ENCODE results near the gene CROCC. TPM values are rescaled to one million over a fixed set of nuclear protein-coding genes. Genes with fewer than 3 reads are reported as not detected.

The CROCC gene
- total RNA-seq, 1 donor from 2014 or later, result 34.5 TPM

DNA sequence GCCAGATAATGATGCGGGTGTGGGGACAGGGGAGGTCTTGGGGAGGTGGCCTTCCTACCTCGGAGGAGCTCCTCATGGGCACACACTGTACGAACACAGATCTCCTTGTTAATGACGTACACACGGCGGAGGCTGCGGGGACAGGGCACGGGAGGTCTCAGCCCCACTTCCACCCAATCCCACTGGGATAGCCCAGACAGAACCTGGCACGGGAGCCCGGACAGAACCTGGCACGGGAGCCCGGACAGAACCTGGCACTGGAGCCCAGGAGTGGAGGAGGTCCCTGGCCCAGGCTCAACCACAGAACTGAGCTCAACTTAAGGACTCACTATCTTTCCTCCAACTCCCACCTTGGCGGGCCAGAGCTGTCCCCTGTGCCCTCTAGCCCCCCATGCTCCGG lies 53.5 kb downstream of the CROCC start:
- H3K27ac Mint-ChIP-seq (ENCODE audit: unreplicated experiment), result no peak overlapping the region
- TF ChIP-seq, protein P1, sequence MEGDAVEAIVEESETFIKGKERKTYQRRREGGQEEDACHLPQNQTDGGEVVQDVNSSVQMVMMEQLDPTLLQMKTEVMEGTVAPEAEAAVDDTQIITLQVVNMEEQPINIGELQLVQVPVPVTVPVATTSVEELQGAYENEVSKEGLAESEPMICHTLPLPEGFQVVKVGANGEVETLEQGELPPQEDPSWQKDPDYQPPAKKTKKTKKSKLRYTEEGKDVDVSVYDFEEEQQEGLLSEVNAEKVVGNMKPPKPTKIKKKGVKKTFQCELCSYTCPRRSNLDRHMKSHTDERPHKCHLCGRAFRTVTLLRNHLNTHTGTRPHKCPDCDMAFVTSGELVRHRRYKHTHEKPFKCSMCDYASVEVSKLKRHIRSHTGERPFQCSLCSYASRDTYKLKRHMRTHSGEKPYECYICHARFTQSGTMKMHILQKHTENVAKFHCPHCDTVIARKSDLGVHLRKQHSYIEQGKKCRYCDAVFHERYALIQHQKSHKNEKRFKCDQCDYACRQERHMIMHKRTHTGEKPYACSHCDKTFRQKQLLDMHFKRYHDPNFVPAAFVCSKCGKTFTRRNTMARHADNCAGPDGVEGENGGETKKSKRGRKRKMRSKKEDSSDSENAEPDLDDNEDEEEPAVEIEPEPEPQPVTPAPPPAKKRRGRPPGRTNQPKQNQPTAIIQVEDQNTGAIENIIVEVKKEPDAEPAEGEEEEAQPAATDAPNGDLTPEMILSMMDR (IDR thresholded peaks at IDR 0.05), result no peak
- H3K36me3 Mint-ChIP-seq (ENCODE audit: unreplicated experiment), result peaks cover 2% of the 10 kb centered on the region
- no peak for DNase-seq (ENCODE audit: extremely low spot score, unreplicated experiment)
- no peaks in the 10 kb centered on the region for H3K27me3 Mint-ChIP-seq (ENCODE audit: unreplicated experiment)
- no peak overlapping the region for H3K4me3 Mint-ChIP-seq (ENCODE audit: unreplicated experiment)
- H3K4me1 Mint-ChIP-seq (ENCODE audit: unreplicated experiment), result peaks cover 44% of the 10 kb centered on the region
- H3K9me3 Mint-ChIP-seq (ENCODE audit: unreplicated experiment), result no peaks in the 10 kb centered on the region

DNA sequence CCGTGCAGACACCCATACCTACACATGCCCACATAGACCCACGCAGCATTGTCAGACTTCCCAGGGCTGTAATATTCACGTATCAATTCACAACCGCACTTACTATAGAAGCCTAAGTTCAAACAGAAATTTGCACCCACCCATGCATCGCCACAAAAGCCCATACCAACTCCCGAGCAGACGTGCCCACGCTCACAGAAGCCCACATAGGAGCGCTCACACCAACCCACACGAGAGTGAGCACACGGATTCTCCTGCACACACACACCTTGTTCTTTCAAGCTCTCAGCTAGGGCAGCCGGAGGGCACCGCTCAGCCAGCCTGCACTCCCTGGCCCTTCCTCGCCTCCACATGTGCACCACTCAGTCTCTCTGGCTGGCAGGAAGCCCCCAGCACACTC lies 54.1 kb downstream of the CROCC start:
- H3K4me1 Mint-ChIP-seq (ENCODE audit: unreplicated experiment), result peaks cover 47% of the 10 kb centered on the region
- no peak overlapping the region for H3K4me3 Mint-ChIP-seq (ENCODE audit: unreplicated experiment)
- DNase-seq (ENCODE audit: extremely low spot score, unreplicated experiment), result no peak
- H3K27me3 Mint-ChIP-seq (ENCODE audit: unreplicated experiment), result no peaks in the 10 kb centered on the region
- H3K9me3 Mint-ChIP-seq (ENCODE audit: unreplicated experiment), result no peaks in the 10 kb centered on the region
- H3K36me3 Mint-ChIP-seq (ENCODE audit: unreplicated experiment), result peaks cover 2% of the 10 kb centered on the region
- H3K27ac Mint-ChIP-seq (ENCODE audit: unreplicated experiment), result no peak overlapping the region
- TF ChIP-seq, protein P1 (IDR thresholded peaks at IDR 0.05), result no peak

DNA sequence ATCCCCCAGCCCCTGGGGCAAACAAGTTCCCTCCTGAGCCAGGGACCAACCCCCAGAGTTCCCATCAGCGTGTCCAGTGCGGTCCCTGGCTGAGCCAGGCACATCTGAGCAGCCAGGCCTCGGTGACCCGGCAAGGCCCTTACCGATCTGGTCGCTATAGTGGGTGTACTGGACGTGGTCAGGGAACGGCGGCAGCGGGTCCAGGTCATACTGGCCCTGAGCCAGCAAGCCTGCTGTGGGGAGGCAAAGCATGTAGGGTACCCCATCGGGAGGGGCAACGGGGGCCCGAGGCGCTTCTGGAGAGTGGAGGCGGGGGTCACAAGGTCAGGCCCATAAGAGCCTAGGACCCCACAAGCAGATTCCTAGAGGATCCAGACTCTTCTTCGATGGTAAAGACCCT lies 55.2 kb downstream of the CROCC start:
- TF ChIP-seq, protein P1 (IDR thresholded peaks at IDR 0.05), result no peak
- no peaks in the 10 kb centered on the region for H3K9me3 Mint-ChIP-seq (ENCODE audit: unreplicated experiment)
- DNase-seq (ENCODE audit: extremely low spot score, unreplicated experiment), result no peak
- H3K27me3 Mint-ChIP-seq (ENCODE audit: unreplicated experiment), result no peaks in the 10 kb centered on the region
- peaks cover 52% of the 10 kb centered on the region for H3K4me1 Mint-ChIP-seq (ENCODE audit: unreplicated experiment)
- H3K36me3 Mint-ChIP-seq (ENCODE audit: unreplicated experiment), result peaks cover 2% of the 10 kb centered on the region
- no peak overlapping the region for H3K4me3 Mint-ChIP-seq (ENCODE audit: unreplicated experiment)
- H3K27ac Mint-ChIP-seq (ENCODE audit: unreplicated experiment), result no peak overlapping the region

DNA sequence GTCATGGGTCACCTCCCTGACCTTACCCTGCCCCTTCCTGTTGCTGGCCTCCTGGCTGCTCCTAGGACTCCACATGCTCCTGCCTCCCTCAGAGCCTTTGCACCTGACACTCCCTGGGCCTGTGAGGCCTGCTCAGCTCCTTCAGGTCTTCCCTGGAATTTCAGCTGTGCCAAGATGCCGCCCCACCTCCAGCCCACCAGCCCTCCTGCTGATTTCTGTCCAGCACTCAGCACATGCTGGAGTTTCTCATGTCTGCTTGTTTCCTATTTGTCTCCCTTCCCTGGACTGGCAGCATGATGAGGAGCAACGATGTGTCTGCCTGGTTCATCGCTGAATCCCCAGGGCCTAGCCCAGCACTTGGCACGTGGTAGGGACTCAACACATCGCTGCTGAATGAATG lies 55.6 kb downstream of the CROCC start:
- peaks cover 2% of the 10 kb centered on the region for H3K36me3 Mint-ChIP-seq (ENCODE audit: unreplicated experiment)
- H3K4me1 Mint-ChIP-seq (ENCODE audit: unreplicated experiment), result peaks cover 48% of the 10 kb centered on the region
- no peak overlapping the region for H3K4me3 Mint-ChIP-seq (ENCODE audit: unreplicated experiment)
- TF ChIP-seq, protein P1 (IDR thresholded peaks at IDR 0.05), result no peak
- no peak for DNase-seq (ENCODE audit: extremely low spot score, unreplicated experiment)
- no peaks in the 10 kb centered on the region for H3K27me3 Mint-ChIP-seq (ENCODE audit: unreplicated experiment)
- no peaks in the 10 kb centered on the region for H3K9me3 Mint-ChIP-seq (ENCODE audit: unreplicated experiment)
- no peak overlapping the region for H3K27ac Mint-ChIP-seq (ENCODE audit: unreplicated experiment)

DNA sequence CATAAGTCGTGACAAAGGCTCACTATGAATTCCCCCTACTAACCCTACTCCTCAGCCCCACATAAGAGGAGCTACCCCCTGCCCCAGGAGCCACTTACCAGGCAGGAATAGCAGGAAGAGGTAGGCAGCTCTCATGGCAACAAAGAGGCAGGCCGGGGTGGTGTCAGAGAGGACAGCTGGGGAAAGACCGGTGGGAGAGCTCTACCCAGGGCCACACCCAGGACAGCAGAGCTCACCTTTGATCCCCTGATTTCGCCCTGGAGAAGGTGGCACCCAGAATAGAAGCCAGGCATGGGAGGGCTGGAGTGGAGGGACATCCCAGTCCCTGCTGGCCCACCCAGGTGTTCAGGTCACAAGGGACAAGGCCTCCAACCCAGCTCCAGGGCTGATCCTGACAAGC lies 56.4 kb downstream of the CROCC start:
- peaks cover 2% of the 10 kb centered on the region for H3K36me3 Mint-ChIP-seq (ENCODE audit: unreplicated experiment)
- no peak for DNase-seq (ENCODE audit: extremely low spot score, unreplicated experiment)
- no peaks in the 10 kb centered on the region for H3K9me3 Mint-ChIP-seq (ENCODE audit: unreplicated experiment)
- H3K27ac Mint-ChIP-seq (ENCODE audit: unreplicated experiment), result peak overlapping the region; percentile 82
- TF ChIP-seq, protein P1 (IDR thresholded peaks at IDR 0.05), result no peak
- peak overlapping the region; percentile 50 for H3K4me3 Mint-ChIP-seq (ENCODE audit: unreplicated experiment)
- no peaks in the 10 kb centered on the region for H3K27me3 Mint-ChIP-seq (ENCODE audit: unreplicated experiment)
- H3K4me1 Mint-ChIP-seq (ENCODE audit: unreplicated experiment), result peaks cover 44% of the 10 kb centered on the region
